GM12891 (cell line): ENCODE results near the gene COL8A2.
A peak's percentile ranks its signal among the peaks of the same experiment; 100 is the strongest.

Experiments used
- DNase-seq: peaks from one replicate; pipeline ENCODE4 v3.0.0; 2011; ENCODE audit warnings: low spot score; ENCODE audit not compliant: insufficient read length
- FAIRE-seq: peaks from 2 replicates; lab custom pipeline; 2011; peaks lifted over from hg19 to GRCh38; lab: Jason Lieb, UNC
- PAX5 ChIP-seq: IDR thresholded peaks from 2 replicates; pipeline ENCODE4 v1.6.1; 2011; ENCODE audit warnings: low read length, moderate library complexity, mild to moderate bottlenecking; ENCODE audit not compliant: insufficient read depth, severe bottlenecking
- POLR2A ChIP-seq: IDR thresholded peaks from 2 replicates; pipeline ENCODE4 v1.6.1; 2011; ENCODE audit warnings: low read depth, low read length, control low read depth
- POLR2AphosphoS5 ChIP-seq: IDR thresholded peaks from 2 replicates; pipeline ENCODE4 v1.6.1; 2011; ENCODE audit warnings: low read depth, low read length, control low read depth
- POU2F2 ChIP-seq: IDR thresholded peaks from 2 replicates; pipeline ENCODE4 v1.6.1; 2011; ENCODE audit warnings: low read depth, mild to moderate bottlenecking, control low read depth, low read length, moderate library complexity
- SPI1 ChIP-seq: IDR thresholded peaks from 2 replicates; pipeline ENCODE4 v1.6.1; 2011; ENCODE audit warnings: low read depth, low read length, control low read depth
- TAF1 ChIP-seq: IDR thresholded peaks from 2 replicates; pipeline ENCODE4 v1.6.1; 2011; ENCODE audit warnings: low read depth, low read length, control low read depth

COL8A2 gene

GRCh38 chr1:36157973-36158826 lies 33.2 kb upstream of the COL8A2 start:
- TF ChIP-seq POLR2AphosphoS5 (no peak), TAF1 (no peak)
- DNase-seq (no peak), FAIRE-seq (no peak)

GRCh38 chr1:36157115-36157903 lies 32.3 kb upstream of the COL8A2 start:
- TF ChIP-seq PAX5 (no peak), POLR2A (no peak), POLR2AphosphoS5 (no peak), POU2F2 (no peak), TAF1 (no peak), SPI1 (no peak)
- no peak for DNase-seq
- no peak for FAIRE-seq

- FAIRE-seq (peak; percentile 69), DNase-seq (peak; percentile 64)
- TF ChIP-seq POLR2AphosphoS5, result no peak; the same call in 1 of the 2 replicates
- TF ChIP-seq SPI1, result no peak
- TF ChIP-seq PAX5, result no peak
- no peak for TF ChIP-seq POLR2A
- TF ChIP-seq POU2F2, result no peak
- no peak for TF ChIP-seq TAF1
These were observed 31.5 kb upstream of the COL8A2 start for GRCh38 chr1:36156329-36157114.

GRCh38 chr1:36155408-36156328 lies 30.6 kb upstream of the COL8A2 start, which contains the start of gene MAP7D1:
Gene MAP7D1, plus strand, starts transcription at chr1:36156160. Its CDS starts 258 bp downstream, at chr1:36156418.
- FAIRE-seq (peak; percentile 87), DNase-seq (peak; percentile 73)
- TF ChIP-seq POLR2A (peak; percentile 86), TAF1 (peak; percentile 22; the same call in 1 of the 2 replicates), POLR2AphosphoS5 (peak; percentile 76), PAX5 (no peak), SPI1 (no peak), POU2F2 (no peak)

GRCh38 chr1:36154765-36155407 lies 29.9 kb upstream of the COL8A2 start:
- no peak for TF ChIP-seq PAX5
- no peak for TF ChIP-seq POU2F2
- TF ChIP-seq POLR2A, result no peak
- TF ChIP-seq SPI1, result no peak
- TF ChIP-seq POLR2AphosphoS5, result no peak
- TF ChIP-seq TAF1, result no peak
- FAIRE-seq, result no peak
- DNase-seq, result no peak

GRCh38 chr1:36154335-36154734 lies 29.3 kb upstream of the COL8A2 start:
- DNase-seq, result no peak
- TF ChIP-seq POU2F2 (no peak), SPI1 (no peak), TAF1 (no peak), PAX5 (no peak), POLR2A (no peak), POLR2AphosphoS5 (no peak)
- no peak for FAIRE-seq

GRCh38 chr1:36153476-36153875 lies 28.5 kb upstream of the COL8A2 start:
- FAIRE-seq (no peak), DNase-seq (no peak)
- no peak for TF ChIP-seq PAX5
- TF ChIP-seq POLR2AphosphoS5, result no peak
- TF ChIP-seq TAF1, result no peak
- TF ChIP-seq POU2F2, result no peak
- no peak for TF ChIP-seq POLR2A
- no peak for TF ChIP-seq SPI1

GRCh38 chr1:36151845-36152203 lies 26.8 kb upstream of the COL8A2 start:
- no peak for TF ChIP-seq PAX5
- no peak for TF ChIP-seq SPI1
- no peak for TF ChIP-seq TAF1
- TF ChIP-seq POLR2A, result no peak
- TF ChIP-seq POU2F2, result no peak
- no peak for TF ChIP-seq POLR2AphosphoS5
- peak; percentile 26 for FAIRE-seq

More at GRCh38 chr1:36151845-36152203, 26.8 kb upstream of the COL8A2 start:
- DNase-seq, result no peak
